A549 (cell line): Measurements from ENCODE around the gene CELSR1. TPM values are rescaled to one million over a fixed set of nuclear protein-coding genes. Genes with fewer than 3 reads are reported as not detected.

Experiments used
- ATAC-seq, 2 experiments: fragments of 200-7000 bp in 1 of 2; fragments of >200 bp in 1 of 2; cut with Nextera tagmentation in 1 of 2; cut with Tn5 transposase in 1 of 2; 3 replicates each; pipeline versions ENCODE4 v1.8.0 to v1.9.1; 2018 to 2020; ENCODE audit warnings: mild to moderate bottlenecking in 1 of 2, moderate library complexity in 1 of 2
- CTCF ChIA-PET: fragments of 300-600 bp; sonication (Branson Sonifier 250); formaldehyde crosslinking; extraction: SDS; loops from one replicate; lab custom pipeline; 2021; ENCODE audit warnings: antibody characterized with exemption, inconsistent platforms; lab: Yijun Ruan, JAX
- POLR2A ChIA-PET: fragments of 350-600 bp; formaldehyde crosslinking; extraction: SDS; loops from one replicate; lab custom pipeline; 2021; ENCODE audit warnings: antibody characterized with exemption, inconsistent platforms; lab: Yijun Ruan, JAX
- DNase-seq, 2 experiments: peaks; one replicate each; pipeline versions ENCODE4 v3.0.0 to v3.0.0-alpha.2; 2011 to 2016; ENCODE audit warnings: low read depth in 1 of 2, low spot score in 1 of 2
- FAIRE-seq: peaks from 2 replicates; lab custom pipeline; 2011; peaks lifted over from hg19 to GRCh38; lab: Jason Lieb, UNC
- H3K27ac ChIP-seq, 2 experiments: fragments of >200 bp; sonication (Bioruptor Twin); formaldehyde crosslinking; 3 replicates each; pipeline ENCODE4 v1.5.1; 2016 to 2017
- H3K4me1 ChIP-seq: fragments of >200 bp; sonication (Bioruptor Twin); formaldehyde crosslinking; 3 replicates; pipeline ENCODE4 v1.6.1; 2016
- H3K4me2 ChIP-seq: fragments of >200 bp; sonication (Bioruptor Twin); formaldehyde crosslinking; 3 replicates; pipeline ENCODE4 v1.6.1; 2016
- H3K4me3 ChIP-seq: fragments of >200 bp; sonication (Bioruptor Twin); formaldehyde crosslinking; 3 replicates; pipeline ENCODE4 v1.5.1; 2016
- H3K9me3 ChIP-seq: fragments of >200 bp; sonication (Bioruptor Twin); formaldehyde crosslinking; 3 replicates; pipeline ENCODE4 v1.6.1; 2016
- CTCF ChIP-seq: fragments of >200 bp; sonication (Bioruptor Twin); formaldehyde crosslinking; IDR thresholded peaks from 3 replicates; pipeline ENCODE4 v1.5.1; 2016
- EHF ChIP-seq: fragments of 250-450 bp; sonication (Bioruptor Pico); IDR thresholded peaks from 2 replicates; pipeline ENCODE4 v1.5.0; 2020; ENCODE audit warnings: mild to moderate bottlenecking
- EHMT2 ChIP-seq: fragments of 200-600 bp; sonication (generic); IDR thresholded peaks from 2 replicates; pipeline ENCODE4 v1.6.1; 2016; ENCODE audit warnings: antibody characterized with exemption, low read depth, mild to moderate bottlenecking, moderate library complexity
- ESRRA ChIP-seq: fragments of 150-350 bp; IDR thresholded peaks from 2 replicates; pipeline ENCODE4 v1.6.1; 2014; ENCODE audit warnings: mild to moderate bottlenecking, low read length, borderline replicate concordance
- FOSB ChIP-seq: fragments of 250-450 bp; sonication (Bioruptor Pico); IDR thresholded peaks from 2 replicates; pipeline ENCODE4 v1.5.0; 2020; ENCODE audit warnings: mild to moderate bottlenecking, moderate library complexity
- FOSL2 ChIP-seq, 2 experiments: fragments of 450-650 bp in 1 of 2; fragments of >200 bp in 1 of 2; sonication (Bioruptor Twin) in 1 of 2; formaldehyde crosslinking; IDR thresholded peaks; 2 replicates each; pipeline versions ENCODE4 v1.5.0 to v1.6.1; 2016 to 2020; ENCODE audit warnings: mild to moderate bottlenecking in 1 of 2, moderate library complexity in 1 of 2
- FOXS1 ChIP-seq: fragments of 250-450 bp; sonication (Bioruptor Pico); IDR thresholded peaks from 2 replicates; pipeline ENCODE4 v1.5.0; 2020; ENCODE audit warnings: mild to moderate bottlenecking, moderate library complexity
- GATA3 ChIP-seq: IDR thresholded peaks from 2 replicates; pipeline ENCODE4 v1.6.1; 2012; ENCODE audit warnings: borderline replicate concordance
- HOXA7 ChIP-seq: fragments of 250-450 bp; sonication (Bioruptor Pico); IDR thresholded peaks from 2 replicates; pipeline ENCODE4 v1.5.0; 2020; ENCODE audit warnings: mild to moderate bottlenecking, moderate library complexity
- MYC ChIP-seq: IDR thresholded peaks from 2 replicates; pipeline ENCODE4 v1.6.1; 2012; ENCODE audit warnings: mild to moderate bottlenecking, inconsistent platforms, low read length, improper control_type of control experiment, borderline replicate concordance
- NPAS2 ChIP-seq: fragments of 250-450 bp; sonication (Bioruptor Pico); IDR thresholded peaks from 2 replicates; pipeline ENCODE4 v1.8.0; 2022; ENCODE audit warnings: mild to moderate bottlenecking, moderate library complexity, borderline replicate concordance
- POLR2A ChIP-seq: IDR thresholded peaks from 2 replicates; pipeline ENCODE4 v1.6.1; 2012; ENCODE audit warnings: mild to moderate bottlenecking, low read length
- POLR2AphosphoS2 ChIP-seq: conservative IDR thresholded peaks from 2 replicates; pipeline ENCODE4 v1.6.1; 2012; ENCODE audit warnings: low read length, improper control_type of control experiment, inconsistent platforms
- RAD21 ChIP-seq, 2 experiments: fragments of >200 bp in 1 of 2; sonication (Bioruptor Twin) in 1 of 2; formaldehyde crosslinking in 1 of 2; IDR thresholded peaks in 1 of 2; conservative IDR thresholded peaks in 1 of 2; 2 replicates in 1 of 2; 3 replicates in 1 of 2; pipeline ENCODE4 v1.6.1; 2012 to 2018; ENCODE audit warnings: inconsistent platforms in 1 of 2
- SMC3 ChIP-seq: fragments of >200 bp; sonication (Bioruptor Twin); formaldehyde crosslinking; IDR thresholded peaks from 3 replicates; pipeline ENCODE4 v1.6.1; 2018; ENCODE audit warnings: inconsistent platforms
- ZFP36 ChIP-seq: fragments of 450-650 bp; IDR thresholded peaks from 2 replicates; pipeline ENCODE4 v1.6.1; 2014; ENCODE audit warnings: borderline replicate concordance; ENCODE audit not compliant: partially characterized antibody
- ZNF302 ChIP-seq: fragments of 250-450 bp; sonication (Bioruptor Pico); IDR thresholded peaks from 2 replicates; pipeline ENCODE4 v1.9.0; 2021; ENCODE audit warnings: inconsistent platforms, mild to moderate bottlenecking, moderate library complexity
- WGBS: methylation state at CpG from one replicate; pipeline ENCODE4 v1.1.6; 2017; ENCODE audit errors: missing lambda C conversion rate; 5-methylcytosine and 5-hydroxymethylcytosine counted together
- polyA plus RNA-seq, 4 experiments: library from polyadenylated mRNA; depleted of rRNA in 3 of 4; stranded (reverse); fragments of >200 nt; fragmentation: RNase III in 1 of 4; extraction: RNeasy Plus Mini Kit Qiagen cat#74134 plus additional on column Dnase treatment in 1 of 4; gene quantifications; 2 replicates in 3 of 4; 3 replicates in 1 of 4; pipeline ENCODE4 v1.2.3, GENCODE V29; 2011 to 2017

Gene CELSR1
- polyA plus RNA-seq, 2 of the 4 experiments (the other 2 are of a cell fraction), result 15.3 to 31.8 TPM

GRCh38 chr22:46355369-46355995 is 181.9 kb downstream of the CELSR1 start:
- DNase-seq (peak; percentile 59 to 72), FAIRE-seq (no peak)
- H3K4me2 ChIP-seq, result no peak overlapping the region

GRCh38 chr22:46354993-46355305 is 182.5 kb downstream of the CELSR1 start:
- POLR2A ChIA-PET, result no interaction called here
- no peak overlapping the region for H3K4me2 ChIP-seq
- no peak for ATAC-seq
- H3K4me3 ChIP-seq, result no peak overlapping the region
- peaks cover 14% of the 10 kb centered on the region for H3K4me1 ChIP-seq
- DNase-seq, result no peak
- CTCF ChIA-PET, result interaction anchor here (0.6 to 11.9 kb wide), 17 partner anchors 8 to 346 kb away, joined by 3 to 184 read pairs (median 3); partner anchors contain the start of gene CELSR1
- 62% methylated on average over 6 of the region's 7 CpGs for WGBS
- H3K9me3 ChIP-seq, result no peaks in the 10 kb centered on the region
- TF ChIP-seq HOXA7 (no peak), MYC (no peak), POLR2AphosphoS2 (no peak), FOXS1 (CRISPR knock-in tag) (no peak), FOSB (CRISPR knock-in tag) (no peak)
- H3K27ac ChIP-seq, result peak overlapping the region in 1 of 2 experiments; percentile 39; a peak in 2 of 6 replicates
- no peak for FAIRE-seq

More at GRCh38 chr22:46355369-46355995, 181.9 kb downstream of the CELSR1 start:
- peak overlapping the region in 1 of 2 experiments; percentile 76; a peak in 3 of 6 replicates for H3K27ac ChIP-seq
- ChIA-PET POLR2A (no interaction called here), CTCF (interaction anchor here (0.6 to 11.9 kb wide), 20 partner anchors 9 to 348 kb away, joined by 3 to 184 read pairs (median 4); partner anchors contain the start of gene CELSR1)
- ATAC-seq, result peak; percentile 58 to 82
- H3K4me1 ChIP-seq, result peaks cover 14% of the 10 kb centered on the region
- H3K4me3 ChIP-seq, result no peak overlapping the region
- H3K9me3 ChIP-seq, result no peaks in the 10 kb centered on the region
- 24% methylated on average over 6 of the region's 22 CpGs for WGBS
- TF ChIP-seq CTCF, result peak; percentile 61
- TF ChIP-seq ESRRA, result no peak
- no peak for TF ChIP-seq EHF (CRISPR knock-in tag)
- TF ChIP-seq EHMT2, result no peak
- TF ChIP-seq POLR2A, result no peak
- TF ChIP-seq FOSL2 (IDR thresholded peaks at IDR 0.05), result no peak
- no peak for TF ChIP-seq FOSL2 (CRISPR knock-in tag; IDR thresholded peaks at IDR 0.05)
- no peak for TF ChIP-seq GATA3
- peak; percentile 81 to 86 for TF ChIP-seq RAD21 (conservative IDR thresholded peaks at IDR 0.05 in 1 of 2, IDR thresholded peaks at IDR 0.05 in 1 of 2)
- no peak for TF ChIP-seq ZFP36
- TF ChIP-seq SMC3, result peak; percentile 79
- TF ChIP-seq MYC, result no peak

- CTCF ChIA-PET, result interaction anchor here (0.6 to 11.9 kb wide), 13 partner anchors 9 to 286 kb away, joined by 3 to 184 read pairs (median 3); partner anchors contain the start of gene CELSR1
- 87% methylated on average over 11 of the region's 21 CpGs for WGBS
Observed at GRCh38 chr22:46354176-46354992, 183.0 kb downstream of the CELSR1 start.

More at GRCh38 chr22:46354176-46354992, 183.0 kb downstream of the CELSR1 start:
- Histone ChIP-seq H3K27ac (peak overlapping the region in 1 of 2 experiments; percentile 39; a peak in 2 of 6 replicates), H3K4me1 (peaks cover 14% of the 10 kb centered on the region), H3K4me2 (no peak overlapping the region), H3K9me3 (no peaks in the 10 kb centered on the region), H3K4me3 (no peak overlapping the region)
- POLR2A ChIA-PET, result no interaction called here
- TF ChIP-seq ZNF302, result no peak
- no peak for TF ChIP-seq GATA3
- TF ChIP-seq NPAS2, result no peak
- ATAC-seq, result no peak
- FAIRE-seq, result no peak
- no peak for DNase-seq
